Right renal cortex interstitium (tissue), 3 donors: ENCODE results near the gene CRACR2B. TPM values are rescaled to one million over a fixed set of nuclear protein-coding genes. Genes with fewer than 3 reads are reported as not detected.

ENCODE experiments used
- polyA plus RNA-seq, 3 donors: library from polyadenylated mRNA; unstranded; fragments of 120-200 nt; gene quantifications; one replicate each; pipeline ENCODE4 v1.2.1, GENCODE V29; 2013; ENCODE audit not compliant: insufficient read length in 3 of 3

CRACR2B gene
- polyA plus RNA-seq, 3 donors, result 9.1 to 12.0 (median 9.7) TPM

Other genes with a start within 250 kb of the CRACR2B start
- 1 to 10 TPM; 5.9 to 8.0 (median 7.3) TPM for gene IRF7, start 212.0 kb upstream of the CRACR2B start, polyA plus RNA-seq
- gene CDHR5, start 203.0 kb upstream of the CRACR2B start, polyA plus RNA-seq, result 10 to 100 TPM; 31.0 to 42.2 (median 41.3) TPM
- gene SCT, start 200.7 kb upstream of the CRACR2B start, polyA plus RNA-seq, result 1 to 10 TPM in 2 of 3 donors, under 1 TPM in 1; 0.76 to 1.6 (median 1.5) TPM
- 1 to 10 TPM; 1.4 to 2.4 (median 1.6) TPM for gene DRD4, start 190.7 kb upstream of the CRACR2B start, polyA plus RNA-seq
- gene DEAF1, start 132.7 kb upstream of the CRACR2B start, polyA plus RNA-seq, result 10 to 100 TPM; 30.6 to 52.9 (median 43.5) TPM
- gene TMEM80, start 132.1 kb upstream of the CRACR2B start, polyA plus RNA-seq, result 10 to 100 TPM; 31.0 to 38.4 (median 33.2) TPM
- 100 to 1,000 TPM in 1 of 3 donors, 10 to 100 TPM in 2; 89.8 to 112 (median 91.2) TPM for gene EPS8L2, start 121.7 kb upstream of the CRACR2B start, polyA plus RNA-seq
- gene TALDO1, start 80.5 kb upstream of the CRACR2B start, polyA plus RNA-seq, result 100 to 1,000 TPM; 109 to 129 (median 120) TPM
- gene GATD1, start 50.4 kb upstream of the CRACR2B start, polyA plus RNA-seq, result 10 to 100 TPM; 47.3 to 62.5 (median 53.8) TPM
- gene CEND1, start 37.8 kb upstream of the CRACR2B start, polyA plus RNA-seq, result under 1 TPM; 0.24 to 0.29 (median 0.27) TPM
- 10 to 100 TPM; 10.8 to 11.5 (median 10.9) TPM for gene SLC25A22, start 29.6 kb upstream of the CRACR2B start, polyA plus RNA-seq
- 1 to 10 TPM; 5.4 to 6.9 (median 5.6) TPM for gene PIDD1, start 22.7 kb upstream of the CRACR2B start, polyA plus RNA-seq
- gene RPLP2, start 18.0 kb upstream of the CRACR2B start, polyA plus RNA-seq, result 100 to 1,000 TPM; 827 to 976 (median 885) TPM
- gene PNPLA2, start 9.0 kb upstream of the CRACR2B start, polyA plus RNA-seq, result 10 to 100 TPM; 32.7 to 45.4 (median 38.1) TPM
- gene CD151, start 5.0 kb downstream of the CRACR2B start, polyA plus RNA-seq, result 100 to 1,000 TPM; 184 to 238 (median 188) TPM
- 100 to 1,000 TPM in 1 of 3 donors, 10 to 100 TPM in 2; 76.3 to 103 (median 86.9) TPM for gene POLR2L, start 14.6 kb downstream of the CRACR2B start, polyA plus RNA-seq
- gene TSPAN4, start 14.9 kb downstream of the CRACR2B start, polyA plus RNA-seq, result 10 to 100 TPM; 55.0 to 71.2 (median 64.1) TPM
- gene CHID1, start 82.9 kb downstream of the CRACR2B start, polyA plus RNA-seq, result 100 to 1,000 TPM; 103 to 117 (median 110) TPM
- 10 to 100 TPM; 96.8 to 99.9 (median 98.5) TPM for gene AP2A2, start 98.0 kb downstream of the CRACR2B start, polyA plus RNA-seq
- gene MUC6, start 208.8 kb downstream of the CRACR2B start, polyA plus RNA-seq, result 10 to 100 TPM; 10.6 to 17.8 (median 14.3) TPM
- gene MUC2, start 247.0 kb downstream of the CRACR2B start, polyA plus RNA-seq, result under 1 TPM in 2 of 3 donors, not detected in 1; 0.01 to 0.27 TPM